C4-2B (cell line): ENCODE results near the gene SPOCD1.

Experiments used
- CTCF ChIP-seq: fragments of 450-650 bp; conservative IDR thresholded peaks from 2 replicates; pipeline ENCODE4 v1.5.1; 2017; ENCODE audit warnings: mild to moderate bottlenecking
- ZFX ChIP-seq: fragments of 450-650 bp; IDR thresholded peaks from 2 replicates; pipeline ENCODE4 v1.6.1; 2017

- TF ChIP-seq CTCF (no peak), ZFX (no peak)
Observed at GRCh38 chr1:31790641-31791091, 25.2 kb downstream of the SPOCD1 start.
